Subcutaneous adipose tissue (tissue), 4 donors: Measurements from ENCODE around the gene PIK3R5. TPM values are rescaled to one million over a fixed set of nuclear protein-coding genes. Genes with fewer than 3 reads are reported as not detected.

ENCODE experiments used
- total RNA-seq, 4 donors: library from RNA; depleted of rRNA; stranded (reverse); fragments of >200 nt; gene quantifications; one replicate each; pipeline ENCODE4 v1.1.0, GENCODE V29; 2016
- TF ChIP-seq, protein P1 (sequence below): fragments of 450-650 bp; IDR thresholded peaks from one replicate; pipeline ENCODE4 v1.5.1; 2016; ENCODE audit warnings: low read depth, mild to moderate bottlenecking, control low read depth, antibody characterized with exemption, moderate library complexity

The PIK3R5 gene
- total RNA-seq, 4 donors from 2014 or later = 12.2 to 56.9 (median 25.5) TPM

DNA sequence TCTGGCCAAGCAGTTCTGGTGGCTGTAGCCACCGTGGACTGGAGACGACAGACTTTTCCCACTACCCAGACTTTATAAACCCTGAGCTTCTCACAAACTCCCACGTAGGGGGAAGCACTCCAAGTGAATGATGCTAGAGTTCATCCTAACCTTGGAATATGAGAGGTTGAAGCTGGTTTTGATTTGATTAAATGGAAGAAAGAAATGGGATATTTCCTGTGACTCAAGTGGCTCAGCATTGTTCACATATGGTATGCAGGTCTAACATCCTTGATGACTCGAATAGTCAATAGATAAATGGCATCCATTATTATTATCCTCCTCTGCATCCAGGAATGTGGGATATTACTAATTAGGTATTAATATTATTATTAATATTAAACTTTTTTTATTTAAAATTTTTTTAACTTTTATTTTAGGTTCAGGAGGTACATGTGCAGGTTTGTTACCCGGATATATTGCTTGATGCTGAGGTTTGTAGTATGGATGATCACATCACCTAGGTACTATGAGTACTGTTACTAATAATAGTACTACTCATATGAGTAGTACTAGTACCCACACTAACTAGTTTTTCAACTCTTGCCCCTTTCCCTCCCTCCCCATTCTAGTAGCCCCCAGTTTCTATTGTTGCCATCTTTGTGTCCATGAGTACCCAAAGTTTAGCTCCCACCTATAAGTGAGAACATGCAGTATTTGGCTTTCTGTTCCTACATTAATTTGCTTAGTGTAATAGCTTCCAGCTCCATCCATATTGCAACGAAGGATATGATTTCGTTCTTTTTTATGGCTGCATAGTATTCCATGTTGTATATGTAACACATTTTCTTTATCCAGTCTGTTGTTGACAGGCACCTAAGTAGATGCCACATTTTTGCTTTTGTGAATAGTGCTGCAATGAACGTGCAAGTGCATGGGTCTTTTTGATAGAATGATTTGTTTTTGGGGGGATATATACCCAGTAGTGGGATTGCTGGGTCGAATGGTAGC, 121.0 kb downstream of the PIK3R5 start:
- TF ChIP-seq, protein P1, sequence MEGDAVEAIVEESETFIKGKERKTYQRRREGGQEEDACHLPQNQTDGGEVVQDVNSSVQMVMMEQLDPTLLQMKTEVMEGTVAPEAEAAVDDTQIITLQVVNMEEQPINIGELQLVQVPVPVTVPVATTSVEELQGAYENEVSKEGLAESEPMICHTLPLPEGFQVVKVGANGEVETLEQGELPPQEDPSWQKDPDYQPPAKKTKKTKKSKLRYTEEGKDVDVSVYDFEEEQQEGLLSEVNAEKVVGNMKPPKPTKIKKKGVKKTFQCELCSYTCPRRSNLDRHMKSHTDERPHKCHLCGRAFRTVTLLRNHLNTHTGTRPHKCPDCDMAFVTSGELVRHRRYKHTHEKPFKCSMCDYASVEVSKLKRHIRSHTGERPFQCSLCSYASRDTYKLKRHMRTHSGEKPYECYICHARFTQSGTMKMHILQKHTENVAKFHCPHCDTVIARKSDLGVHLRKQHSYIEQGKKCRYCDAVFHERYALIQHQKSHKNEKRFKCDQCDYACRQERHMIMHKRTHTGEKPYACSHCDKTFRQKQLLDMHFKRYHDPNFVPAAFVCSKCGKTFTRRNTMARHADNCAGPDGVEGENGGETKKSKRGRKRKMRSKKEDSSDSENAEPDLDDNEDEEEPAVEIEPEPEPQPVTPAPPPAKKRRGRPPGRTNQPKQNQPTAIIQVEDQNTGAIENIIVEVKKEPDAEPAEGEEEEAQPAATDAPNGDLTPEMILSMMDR = no peak

DNA sequence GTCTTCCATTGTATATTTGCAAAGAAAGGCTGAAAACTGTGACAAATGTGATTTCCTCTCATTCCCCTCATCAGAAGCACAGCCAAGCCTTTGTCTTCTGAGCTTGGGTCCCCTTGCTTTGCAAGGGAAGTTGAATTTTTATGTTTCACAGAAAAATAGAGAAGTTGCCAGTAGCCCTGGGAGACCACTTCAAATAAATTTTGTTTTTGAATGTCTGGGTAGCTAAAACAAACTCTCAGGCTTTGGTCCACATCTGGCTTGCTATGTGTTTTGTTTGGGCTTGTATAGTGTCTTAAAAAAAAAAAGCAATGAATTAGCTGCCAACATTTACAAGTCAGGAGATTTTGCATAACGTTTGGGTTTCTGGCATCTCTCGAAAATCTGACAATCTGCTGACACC, 122.2 kb downstream of the PIK3R5 start:
- TF ChIP-seq, protein P1 = no peak

DNA sequence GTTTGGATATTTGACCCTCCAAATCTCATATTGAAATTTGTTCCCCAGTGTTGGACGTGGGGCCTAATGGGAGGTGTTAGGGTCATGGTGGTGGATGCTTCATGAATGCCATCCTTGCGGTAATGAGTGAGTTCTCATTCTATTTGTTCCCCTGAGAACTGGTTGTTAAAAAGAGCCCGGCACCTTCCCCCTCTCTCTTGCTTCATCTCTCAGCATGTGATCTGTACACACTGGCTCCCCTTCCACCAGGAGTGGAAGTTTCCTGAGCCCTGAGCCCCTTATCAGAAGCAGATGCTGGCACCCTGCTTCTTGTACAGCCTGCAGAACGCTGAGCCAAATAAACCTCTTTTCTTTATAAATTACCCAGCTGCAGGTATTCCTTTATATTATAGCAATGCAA, 123.7 kb downstream of the PIK3R5 start:
- TF ChIP-seq, protein P1 = no peak

GRCh38 chr17:8839410-8839935, 126.0 kb downstream of the PIK3R5 start:
- TF ChIP-seq, protein P1 = no peak

DNA sequence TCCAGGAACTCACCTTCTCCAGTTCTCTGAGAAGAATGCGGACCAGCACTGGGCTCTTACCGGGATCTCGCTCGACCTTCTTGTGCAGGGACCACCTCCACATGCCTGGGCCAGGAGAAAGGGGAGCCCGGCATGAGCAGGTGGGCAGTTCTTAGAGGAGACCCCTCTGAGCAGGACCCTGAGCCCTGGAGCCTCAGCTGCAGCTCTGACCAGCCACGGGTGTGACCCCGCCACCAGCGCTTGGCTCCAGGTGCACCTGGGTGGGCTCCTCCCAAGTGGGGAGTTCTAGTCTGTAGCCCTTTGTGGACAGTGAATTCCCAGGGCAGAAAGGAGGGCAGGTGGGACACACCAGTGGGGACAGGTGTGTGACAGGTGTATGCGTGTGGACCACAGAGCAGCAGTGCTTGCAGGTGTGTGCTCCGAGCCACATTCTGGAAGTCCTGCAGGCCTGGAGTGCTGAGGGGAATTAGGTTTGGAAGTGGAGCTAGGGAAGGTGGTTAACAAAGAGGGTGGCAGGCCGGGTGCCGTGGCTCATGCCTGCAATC, 126.9 kb downstream of the PIK3R5 start:
- TF ChIP-seq, protein P1 = no peak

- TF ChIP-seq, protein P1 = no peak
Observed at GRCh38 chr17:8837563-8838075, 127.9 kb downstream of the PIK3R5 start.
